ENCODE results near the gene ZMIZ2.
A peak's percentile ranks its signal among the peaks of the same experiment; 100 is the strongest.
"Not testable (repeated sequence)": the region's sequence is repeated elsewhere in the genome, so short reads cannot be mapped to it uniquely, and the experiment has no call there.

ZMIZ2 gene, protein sequence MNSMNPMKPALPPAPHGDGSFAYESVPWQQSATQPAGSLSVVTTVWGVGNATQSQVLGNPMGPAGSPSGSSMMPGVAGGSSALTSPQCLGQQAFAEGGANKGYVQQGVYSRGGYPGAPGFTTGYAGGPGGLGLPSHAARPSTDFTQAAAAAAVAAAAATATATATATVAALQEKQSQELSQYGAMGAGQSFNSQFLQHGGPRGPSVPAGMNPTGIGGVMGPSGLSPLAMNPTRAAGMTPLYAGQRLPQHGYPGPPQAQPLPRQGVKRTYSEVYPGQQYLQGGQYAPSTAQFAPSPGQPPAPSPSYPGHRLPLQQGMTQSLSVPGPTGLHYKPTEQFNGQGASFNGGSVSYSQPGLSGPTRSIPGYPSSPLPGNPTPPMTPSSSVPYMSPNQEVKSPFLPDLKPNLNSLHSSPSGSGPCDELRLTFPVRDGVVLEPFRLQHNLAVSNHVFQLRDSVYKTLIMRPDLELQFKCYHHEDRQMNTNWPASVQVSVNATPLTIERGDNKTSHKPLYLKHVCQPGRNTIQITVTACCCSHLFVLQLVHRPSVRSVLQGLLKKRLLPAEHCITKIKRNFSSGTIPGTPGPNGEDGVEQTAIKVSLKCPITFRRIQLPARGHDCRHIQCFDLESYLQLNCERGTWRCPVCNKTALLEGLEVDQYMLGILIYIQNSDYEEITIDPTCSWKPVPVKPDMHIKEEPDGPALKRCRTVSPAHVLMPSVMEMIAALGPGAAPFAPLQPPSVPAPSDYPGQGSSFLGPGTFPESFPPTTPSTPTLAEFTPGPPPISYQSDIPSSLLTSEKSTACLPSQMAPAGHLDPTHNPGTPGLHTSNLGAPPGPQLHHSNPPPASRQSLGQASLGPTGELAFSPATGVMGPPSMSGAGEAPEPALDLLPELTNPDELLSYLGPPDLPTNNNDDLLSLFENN

GRCh38 chr7:44748045-44748947 lies at the start of gene ZMIZ2:
Gene ZMIZ2 (plus strand): TSS chr7:44748847. CDS start chr7:44756250, 7,403 bp downstream.
- DNase-seq, result peak; percentile 89 to 94

DNA sequence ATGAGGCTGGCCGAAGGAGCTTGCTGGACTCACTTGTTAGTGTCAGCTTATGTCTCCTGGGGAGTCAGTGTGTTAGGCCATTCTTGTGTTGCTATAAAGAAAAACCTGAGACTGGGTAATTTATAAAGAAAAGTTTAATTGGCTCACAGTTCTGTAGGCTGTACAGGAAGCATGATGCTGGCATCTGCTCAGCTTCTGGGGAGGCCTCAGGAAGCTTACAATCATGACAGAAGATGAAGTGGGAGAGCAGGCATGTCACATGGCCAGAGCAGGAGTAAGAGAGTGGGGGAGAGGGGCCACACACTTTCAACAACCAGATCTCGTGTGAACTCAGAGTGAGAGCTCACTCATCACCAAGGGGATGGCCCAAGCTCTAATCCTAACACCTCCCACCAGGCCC lies 49.0 kb upstream of the ZMIZ2 start:
- DNase-seq, result not testable (repeated sequence)

DNA sequence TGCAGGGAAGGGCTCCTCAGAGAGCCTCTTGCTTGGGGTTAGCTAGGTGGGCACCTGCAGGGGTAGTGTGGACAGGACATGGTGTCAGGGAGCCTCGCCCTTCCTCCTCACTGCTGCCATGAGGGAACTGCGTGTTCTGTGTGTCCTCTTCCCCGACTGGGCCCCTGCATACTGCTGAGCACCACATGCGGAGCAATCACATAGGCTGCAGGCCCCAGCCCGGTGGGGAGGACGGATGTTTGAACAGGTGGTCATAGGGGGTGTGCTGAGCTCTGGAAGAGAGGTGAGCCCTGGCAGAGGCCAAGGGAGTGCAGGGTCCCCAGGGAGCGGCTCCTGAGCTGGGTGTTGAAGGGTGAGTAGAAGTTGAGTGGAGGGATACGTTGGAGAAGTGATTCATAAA lies 48.3 kb upstream of the ZMIZ2 start:
- no peak for DNase-seq

DNA sequence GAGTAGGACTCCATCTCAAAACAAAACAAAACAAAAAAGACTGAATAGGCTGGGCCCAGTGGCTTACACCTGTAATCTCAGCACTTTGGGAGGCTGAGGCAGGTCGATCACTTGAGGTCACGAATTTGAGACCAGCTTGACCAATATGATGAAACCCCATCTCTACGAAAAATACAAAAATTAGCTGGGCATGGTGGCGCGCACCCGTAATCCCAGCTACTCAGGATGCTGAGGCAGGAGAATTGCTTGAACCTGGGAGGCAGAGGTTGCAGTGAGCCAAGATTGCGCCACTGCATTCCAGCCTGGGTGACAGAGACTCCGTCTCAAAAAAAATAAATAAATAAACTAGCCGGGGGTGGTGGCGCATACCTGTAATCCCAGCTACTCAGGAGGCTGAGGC lies 45.3 kb upstream of the ZMIZ2 start:
- DNase-seq, result not testable (repeated sequence)

GRCh38 chr7:44703921-44704320 lies 44.7 kb upstream of the ZMIZ2 start:
- DNase-seq, result no peak

DNA sequence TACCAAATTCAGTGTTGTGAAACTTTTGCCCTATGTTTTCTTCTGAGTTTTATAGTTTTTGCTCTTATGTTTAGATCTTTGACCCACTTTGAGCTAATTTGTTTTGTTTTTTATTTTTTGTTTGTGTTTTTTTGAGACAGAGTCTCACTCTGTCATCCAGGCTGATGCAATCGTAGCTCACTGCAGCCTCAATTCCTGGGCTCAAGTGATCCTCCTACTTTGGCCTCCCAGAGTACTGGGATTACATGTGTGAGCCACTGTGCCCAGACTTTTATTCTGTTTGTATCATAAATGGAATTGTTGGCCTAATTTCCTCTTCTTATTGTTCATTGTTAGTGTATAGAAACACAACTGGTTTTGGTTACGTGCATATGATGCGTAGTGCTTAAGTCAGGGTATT lies 43.2 kb upstream of the ZMIZ2 start:
- DNase-seq, result no peak

GRCh38 chr7:44706788-44707557 lies 41.7 kb upstream of the ZMIZ2 start:
- no peak for DNase-seq

DNA sequence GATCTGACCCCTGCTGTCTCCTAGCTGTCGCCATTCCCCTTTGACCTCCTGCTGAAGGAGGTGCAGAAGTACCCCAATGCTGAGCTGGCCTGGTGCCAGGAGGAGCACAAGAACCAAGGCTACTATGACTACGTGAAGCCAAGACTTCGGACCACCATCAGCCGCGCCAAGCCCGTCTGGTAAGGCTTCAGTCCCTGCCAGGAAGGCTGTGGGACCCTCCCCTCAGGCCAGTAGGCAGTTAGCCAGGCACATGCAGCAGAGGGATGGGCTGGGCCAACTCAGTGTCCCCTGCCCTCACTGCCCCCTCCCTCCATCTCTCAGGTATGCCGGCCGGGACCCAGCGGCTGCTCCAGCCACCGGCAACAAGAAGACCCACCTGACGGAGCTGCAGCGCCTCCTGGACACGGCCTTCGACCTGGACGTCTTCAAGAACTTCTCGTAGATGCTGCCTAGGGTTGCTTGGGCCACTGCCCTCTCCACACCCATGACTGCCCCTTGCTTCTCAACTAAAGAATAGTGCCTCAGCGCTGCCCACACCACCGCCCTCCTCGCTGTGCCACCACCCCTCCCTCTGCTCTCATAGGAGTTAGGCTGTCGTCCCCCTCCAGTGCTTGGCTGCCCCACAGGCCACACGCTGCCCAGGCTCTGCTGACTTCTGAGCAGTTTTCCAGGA lies 41.0 kb upstream of the ZMIZ2 start:
- no peak for DNase-seq

DNA sequence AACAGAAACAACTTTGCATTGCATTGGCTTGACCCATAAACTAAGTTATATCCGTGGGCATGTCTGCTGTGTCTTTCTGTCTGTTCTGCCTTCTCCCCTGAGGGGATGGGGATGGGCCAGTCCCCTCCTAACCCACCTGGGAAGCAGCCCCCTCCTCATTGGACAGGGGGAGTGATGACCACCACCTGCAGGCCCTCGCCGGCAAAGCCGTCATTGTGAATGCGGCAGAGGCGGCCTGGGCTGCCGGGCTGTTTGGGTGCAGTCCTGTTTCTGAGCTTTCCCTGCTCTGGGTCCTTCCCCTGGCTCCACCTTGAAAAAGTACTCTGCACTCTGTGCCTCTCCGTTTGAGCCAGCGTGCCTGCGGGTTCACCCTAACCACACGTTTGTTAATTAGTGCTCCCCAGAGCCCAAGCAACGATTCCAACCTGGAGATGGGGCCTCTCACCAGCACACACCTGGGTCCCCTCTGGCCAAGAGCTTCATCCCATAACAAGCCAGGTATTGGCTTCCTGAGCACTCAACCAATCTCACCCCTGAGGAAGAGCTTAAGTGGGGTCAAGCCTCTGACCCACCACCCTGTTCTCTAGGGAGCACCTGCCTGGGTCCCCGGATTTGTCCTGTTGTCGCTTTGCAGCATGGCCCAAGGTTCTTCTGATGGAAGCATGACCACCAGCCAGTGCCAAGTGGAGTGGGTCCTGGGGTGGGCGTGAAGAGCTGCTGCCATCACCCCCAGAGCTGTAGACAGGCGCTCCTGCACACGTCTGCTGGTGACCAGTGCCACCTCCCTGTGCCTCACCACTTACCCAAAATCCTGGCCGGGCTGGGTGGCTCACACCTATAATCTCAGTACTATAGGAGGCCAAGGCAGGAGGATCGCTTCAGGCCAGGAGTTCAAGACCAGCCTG lies 39.4 kb upstream of the ZMIZ2 start:
- DNase-seq, result no peak

DNA sequence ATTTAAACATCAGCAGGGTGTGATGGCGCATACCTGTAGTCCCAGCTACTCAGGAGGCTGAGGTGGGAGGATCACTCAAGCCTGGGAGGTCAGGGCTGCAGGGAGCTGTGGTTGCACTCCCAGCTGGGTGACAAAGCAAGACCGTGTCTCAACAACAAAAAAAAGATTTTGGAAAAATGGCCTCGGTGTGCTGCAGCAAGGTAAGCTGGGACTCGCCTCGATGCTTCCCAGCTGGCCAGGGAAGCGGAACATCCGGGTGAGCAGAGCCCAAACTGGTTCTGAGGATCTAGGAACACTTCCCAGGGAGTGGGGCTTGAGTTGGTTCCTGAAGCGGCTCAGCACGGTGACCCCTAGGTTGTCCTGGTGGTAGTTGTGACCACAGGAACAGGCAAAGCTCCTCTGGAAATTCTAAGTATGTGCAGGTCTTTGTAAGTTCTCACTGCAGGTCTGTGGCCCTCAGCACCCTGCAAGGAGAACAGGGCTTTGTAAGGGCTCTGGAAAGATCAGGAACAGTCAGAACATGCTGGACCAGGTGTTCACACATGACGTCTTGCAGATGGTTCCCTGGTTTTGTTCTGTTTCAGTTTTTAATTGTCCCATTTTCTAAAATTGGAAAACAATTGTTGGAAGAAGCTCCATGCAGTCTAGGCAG lies 38.6 kb upstream of the ZMIZ2 start:
- no peak for DNase-seq

DNA sequence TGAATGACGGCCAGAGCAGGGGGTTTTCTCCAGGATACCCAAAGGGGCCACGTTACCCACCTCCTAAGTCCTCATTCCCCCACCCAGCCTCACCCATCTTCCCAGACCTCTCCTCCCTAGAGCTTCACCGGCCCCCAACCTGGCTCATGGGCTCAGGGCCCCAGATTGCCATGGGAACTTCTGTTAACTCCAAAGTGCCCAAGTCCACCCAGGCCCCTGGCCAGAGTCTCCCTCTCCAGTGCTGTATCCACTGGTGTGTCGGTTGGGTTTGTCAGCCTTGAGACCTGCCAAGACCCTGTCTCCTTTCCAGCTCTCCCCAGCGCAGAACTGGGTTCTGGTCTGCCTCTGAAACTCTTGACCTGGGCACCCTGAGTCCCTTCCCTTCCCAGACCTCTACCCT lies 37.1 kb upstream of the ZMIZ2 start:
- no peak for DNase-seq

GRCh38 chr7:44712012-44712411 lies 36.6 kb upstream of the ZMIZ2 start:
- DNase-seq, result no peak

DNA sequence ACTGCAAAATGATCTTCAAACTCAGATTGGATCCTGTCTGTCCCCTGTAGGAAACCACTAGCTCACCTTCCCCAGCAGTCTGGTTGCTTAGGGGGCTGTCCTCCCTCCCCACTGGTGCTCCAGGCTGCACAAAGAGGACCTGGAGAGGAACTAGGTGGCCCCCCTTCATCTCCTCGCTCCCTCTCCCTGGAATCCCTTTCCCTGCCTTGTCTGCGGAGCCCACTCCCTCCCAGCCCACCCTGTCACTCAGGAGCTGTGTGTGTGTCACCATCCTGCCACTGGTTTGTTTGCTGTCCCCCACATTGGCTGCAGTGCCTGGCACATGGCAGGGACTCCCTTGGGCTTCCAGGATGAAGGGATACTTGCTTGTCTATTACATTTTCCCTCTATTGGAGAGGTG lies 35.5 kb upstream of the ZMIZ2 start:
- DNase-seq, result no peak

GRCh38 chr7:44713680-44714335 lies 34.8 kb upstream of the ZMIZ2 start:
- no peak for DNase-seq

DNA sequence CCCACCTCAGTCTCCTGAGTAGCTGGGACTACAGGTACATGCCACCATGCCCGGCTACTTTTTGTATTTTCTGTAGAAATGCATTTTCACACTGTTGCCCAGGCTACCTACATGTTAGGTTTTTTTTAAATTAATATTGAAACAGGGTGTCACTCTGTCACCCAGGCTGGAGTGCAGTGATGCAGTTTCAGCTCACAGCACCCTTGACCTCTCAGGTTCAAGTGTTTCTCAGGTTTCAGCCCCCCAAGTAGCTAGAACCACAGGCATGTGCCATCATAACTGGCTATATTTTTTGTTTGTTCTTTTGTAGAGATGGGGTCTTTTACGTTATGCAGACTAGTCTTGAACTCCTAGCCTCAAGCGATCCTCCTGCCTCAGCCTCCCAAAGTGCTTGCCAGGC lies 32.4 kb upstream of the ZMIZ2 start:
- DNase-seq, result no peak

GRCh38 chr7:44720301-44720700 lies 28.3 kb upstream of the ZMIZ2 start:
- DNase-seq, result no peak

- no peak for DNase-seq
Measured at GRCh38 chr7:44724276-44724675, 24.4 kb upstream of the ZMIZ2 start.

DNA sequence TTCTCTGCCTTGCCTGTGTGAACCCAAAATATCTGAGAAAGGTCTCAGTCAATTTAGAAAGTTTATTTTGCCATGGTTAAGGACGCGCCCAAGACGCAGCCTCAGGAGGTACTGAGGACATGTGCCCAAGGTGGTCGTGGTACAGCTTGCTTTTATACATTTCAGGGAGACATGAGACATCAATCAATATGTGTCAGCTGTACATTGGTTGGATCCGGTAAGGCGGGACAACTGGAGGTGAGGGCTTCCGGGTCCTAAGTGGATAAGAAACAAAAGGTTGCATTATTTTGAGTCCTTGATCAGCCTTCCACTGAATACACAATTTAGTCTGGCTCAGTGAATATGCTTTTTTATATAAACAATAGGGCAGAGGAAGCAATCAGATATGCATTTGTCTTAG lies 22.4 kb upstream of the ZMIZ2 start:
- DNase-seq, result not testable (repeated sequence)
